ENCODE data around the gene PLA2G12A. TPM values are rescaled to one million over a fixed set of nuclear protein-coding genes. Genes with fewer than 3 reads are reported as not detected.

The PLA2G12A gene
- total and polyA plus RNA-seq, 9 of the 15 experiments (the other 6 are each of a cell fraction or from before 2014, with no cell fraction given): 24.2 to 226 (median 80.5) TPM

DNA sequence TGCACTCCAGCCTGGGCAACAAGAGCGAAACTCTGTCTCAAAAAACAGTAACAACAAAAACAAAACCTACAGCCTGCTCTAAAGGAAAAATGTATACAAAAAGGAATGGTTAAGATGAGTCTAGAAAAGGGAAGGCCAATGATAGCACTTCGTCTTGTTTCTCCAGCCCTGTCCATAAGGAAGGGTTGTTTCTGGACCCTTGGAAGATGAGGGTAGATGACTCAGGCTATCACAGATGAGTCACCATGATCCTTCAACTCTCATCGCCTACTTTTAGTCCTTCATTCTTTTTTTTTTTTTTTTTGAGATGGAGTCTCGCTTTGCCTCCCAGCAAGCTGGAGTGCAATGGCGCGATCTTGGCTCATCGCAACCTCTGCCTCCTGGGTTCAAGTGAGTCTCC lies 8.8 kb downstream of the PLA2G12A start (continued):
- TF ChIP-seq, protein P1, sequence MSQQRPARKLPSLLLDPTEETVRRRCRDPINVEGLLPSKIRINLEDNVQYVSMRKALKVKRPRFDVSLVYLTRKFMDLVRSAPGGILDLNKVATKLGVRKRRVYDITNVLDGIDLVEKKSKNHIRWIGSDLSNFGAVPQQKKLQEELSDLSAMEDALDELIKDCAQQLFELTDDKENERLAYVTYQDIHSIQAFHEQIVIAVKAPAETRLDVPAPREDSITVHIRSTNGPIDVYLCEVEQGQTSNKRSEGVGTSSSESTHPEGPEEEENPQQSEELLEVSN (IDR thresholded peaks at IDR 0.05; ENCODE audit: borderline replicate concordance in 1 of 2, extremely low read depth in 1 of 2, insufficient read depth in 1 of 2, insufficient read length in 1 of 2, low read depth in 1 of 2, low read length in 1 of 2, poor library complexity in 1 of 2, severe bottlenecking in 1 of 2): no peak
- no peak for TF ChIP-seq ZNF79 (CRISPR knock-in tag; IDR thresholded peaks at IDR 0.05; ENCODE audit: low read depth)
- peak; percentile 71 for TF ChIP-seq ARID1B (IDR thresholded peaks at IDR 0.05)
- TF ChIP-seq ELF2 (CRISPR knock-in tag; IDR thresholded peaks at IDR 0.05): no peak
- no peak for TF ChIP-seq MEF2D (tag; conservative IDR thresholded peaks at IDR 0.05; ENCODE audit: low read depth)
- TF ChIP-seq BDP1 (IDR thresholded peaks at IDR 0.05; ENCODE audit: insufficient read depth, insufficient read length): no peak
- no peak for TF ChIP-seq ZNF140 (CRISPR knock-in tag; IDR thresholded peaks at IDR 0.05)
- TF ChIP-seq ZNF12 (CRISPR knock-in tag; IDR thresholded peaks at IDR 0.05): no peak
- peak; percentile 44; the same call in 1 of the 2 replicates for TF ChIP-seq MAFK (IDR thresholded peaks at IDR 0.05; ENCODE audit: low read length)
- TF ChIP-seq TRIM28 (IDR thresholded peaks at IDR 0.05): no peak
- TF ChIP-seq KAT8 (IDR thresholded peaks at IDR 0.05; ENCODE audit: low read depth): no peak
- no peak for TF ChIP-seq HDAC2 (IDR thresholded peaks at IDR 0.05)
- no peak for TF ChIP-seq OTX1 (CRISPR knock-in tag; IDR thresholded peaks at IDR 0.05)
- TF ChIP-seq DEAF1 (CRISPR knock-in tag; IDR thresholded peaks at IDR 0.05): no peak
- TF ChIP-seq FOSL1 (tag; conservative IDR thresholded peaks at IDR 0.05): peak; percentile 93
- no peak for TF ChIP-seq MIER1 (IDR thresholded peaks at IDR 0.05; ENCODE audit: low read depth)
- no peak for TF ChIP-seq TRIM25 (IDR thresholded peaks at IDR 0.05; ENCODE audit: borderline replicate concordance)
- TF ChIP-seq NFE2L1 (tag; IDR thresholded peaks at IDR 0.05; ENCODE audit: borderline replicate concordance, low read depth): no peak
- TF ChIP-seq GTF3C2 (IDR thresholded peaks at IDR 0.05; ENCODE audit: borderline replicate concordance, extremely low read depth, insufficient read length): no peak
- TF ChIP-seq PHF8 (IDR thresholded peaks at IDR 0.05; ENCODE audit: borderline replicate concordance, low read length): no peak

Measured in K562 (cell line).